Spleen (tissue), 11 donors: Measurements from ENCODE around the gene CXCL14. TPM values are rescaled to one million over a fixed set of nuclear protein-coding genes. Genes with fewer than 3 reads are reported as not detected.

Source experiments
- DNase-seq: peaks from one replicate; pipeline ENCODE4 v3.0.0-alpha.2; 2020
- H3K27ac ChIP-seq, 8 donors: fragments of 200-600 bp; sonication (generic) in 7 of 8; 1 replicate in 4 of 8; 2 replicates in 4 of 8; pipeline versions ENCODE4 v1.5.0 to v1.8.0; 2016 to 2021; ENCODE audit warnings: inconsistent platforms in 4 of 8, mild to moderate bottlenecking in 4 of 8, moderate library complexity in 1 of 8
- H3K27me3 ChIP-seq, 7 donors: fragments of 200-600 bp; sonication (generic) in 6 of 7; replicated peaks in 1 of 7; 1 replicate in 4 of 7; 2 replicates in 3 of 7; pipeline versions ENCODE4 v1.5.0 to v1.8.0; 2016 to 2021; ENCODE audit warnings: inconsistent platforms in 3 of 7, mild to moderate bottlenecking in 1 of 7
- H3K36me3 ChIP-seq, 6 donors: fragments of 200-600 bp; sonication (generic) in 5 of 6; 1 replicate in 4 of 6; 2 replicates in 2 of 6; pipeline versions ENCODE4 v1.5.0 to v1.8.0; 2016 to 2021; ENCODE audit warnings: inconsistent platforms in 2 of 6
- H3K4me1 ChIP-seq, 6 donors: fragments of 200-600 bp; sonication (generic) in 5 of 6; 1 replicate in 3 of 6; 2 replicates in 3 of 6; pipeline versions ENCODE4 v1.5.0 to v1.8.0; 2016 to 2021; ENCODE audit warnings: inconsistent platforms in 3 of 6
- H3K4me3 ChIP-seq, 8 donors: fragments of 200-600 bp; sonication (generic) in 7 of 8; 1 replicate in 4 of 8; 2 replicates in 4 of 8; pipeline versions ENCODE4 v1.5.0 to v1.8.0; 2016 to 2021; ENCODE audit warnings: inconsistent platforms in 4 of 8, mild to moderate bottlenecking in 4 of 8, moderate library complexity in 2 of 8
- H3K9me3 ChIP-seq, 8 donors: fragments of 200-600 bp; sonication (generic) in 7 of 8; 1 replicate in 4 of 8; 2 replicates in 4 of 8; pipeline versions ENCODE4 v1.5.0 to v1.8.0; 2016 to 2021; ENCODE audit warnings: inconsistent platforms in 4 of 8
- CTCF ChIP-seq, 11 experiments: fragments of 200-600 bp in 7 of 11; fragments of 450-650 bp in 4 of 11; sonication (generic) in 4 of 11; IDR thresholded peaks in 8 of 11; conservative IDR thresholded peaks in 3 of 11; 1 replicate in 7 of 11; 2 replicates in 4 of 11; pipeline versions ENCODE4 v1.4.0 to v1.8.0; 2016 to 2021; ENCODE audit warnings: antibody characterized with exemption in 11 of 11, inconsistent platforms in 4 of 11, mild to moderate bottlenecking in 1 of 11
- POLR2A ChIP-seq, 3 donors: fragments of 450-650 bp; IDR thresholded peaks; one replicate each; pipeline ENCODE4 v1.5.1; 2017; ENCODE audit warnings: antibody characterized with exemption in 3 of 3, mild to moderate bottlenecking in 1 of 3
- POLR2AphosphoS5 ChIP-seq, 3 donors: sonication (generic); formaldehyde crosslinking; IDR thresholded peaks; one replicate each; pipeline ENCODE4 v1.5.1; 2017; ENCODE audit warnings: antibody characterized with exemption in 3 of 3
- WGBS, 5 donors: extraction: QIAGEN DNeasy Blood & Tissue Kit in 3 of 5; methylation state at CpG; one replicate each; pipeline versions ENCODE4 v1.1.5 to v1.1.7; 2013 to 2018; 5-methylcytosine and 5-hydroxymethylcytosine counted together
- intact Hi-C: fragments of 100-400 bp; cut with DNase I; formaldehyde crosslinking; loops from one replicate; pipeline ENCODE4 v1.15.0; 2023; ENCODE audit warnings: low total_unique reads
- polyA plus RNA-seq, 3 donors: library from polyadenylated mRNA; stranded (reverse); fragments of 200-250 nt; gene quantifications; one replicate each; pipeline ENCODE4 v1.2.1, GENCODE V29; 2013
- total RNA-seq, 7 donors: library from RNA; depleted of rRNA in 3 of 7; stranded (reverse); fragments of >200 nt in 3 of 7; fragmentation: NEBNext Ultra II Directional in 4 of 7; extraction: Animal tissue kit (Norgen Biotek cat#: 25700) in 4 of 7; gene quantifications; one replicate each; pipeline versions ENCODE4 v1.1.0 to v1.2.1, GENCODE V29; 2016 to 2021
- donor health status: healthy with polysubstance abuse.
- donor health status: DM: no; HTN: no; CAD: no; lungs with moderate emphysema.
- donor health status: DM: no; HTN: no; CAD: no.
- donor health status: Bipolar disorder and iron deficiency.
- donor health status: healthy.
- donor health status: DM: no; HTN: no; CAD: no.
- donor health status: DM: yes; HTN: yes; CAD: no.

CXCL14 gene
- total and polyA plus RNA-seq, 10 donors = 10.3 to 67.1 (median 43.5) TPM

GRCh38 chr5:135593141-135593540, 14.3 kb upstream of the CXCL14 start:
- TF ChIP-seq POLR2A (IDR thresholded peaks at IDR 0.05) (no peak), POLR2AphosphoS5 (IDR thresholded peaks at IDR 0.05) (no peak), CTCF (IDR thresholded peaks at IDR 0.05 in 8 of 11, conservative IDR thresholded peaks at IDR 0.05 in 3 of 11) (no peak)
- Histone ChIP-seq H3K4me1 (no peaks in the 10 kb centered on the region), H3K36me3 (no peaks in the 10 kb centered on the region), H3K4me3 (no peak overlapping the region), H3K27ac (no peak overlapping the region), H3K27me3 (peaks cover 0 to 31% (median 0%) of the 10 kb centered on the region in 7 donors), H3K9me3 (no peaks in the 10 kb centered on the region)
- WGBS, 5 donors = 61 to 90% (median 83%) methylated on average over 3 of the region's 3 CpGs
- no peak for DNase-seq
- intact Hi-C loops = no loop called here

GRCh38 chr5:135592312-135593045, 13.7 kb upstream of the CXCL14 start:
- H3K4me1 ChIP-seq = no peaks in the 10 kb centered on the region
- H3K36me3 ChIP-seq = no peaks in the 10 kb centered on the region
- no peak overlapping the region for H3K4me3 ChIP-seq
- intact Hi-C loops = no loop called here
- no peak overlapping the region for H3K27ac ChIP-seq
- 74 to 84% (median 79%) methylated on average over 6 of the region's 6 CpGs for WGBS, 5 donors
- DNase-seq = no peak
- TF ChIP-seq POLR2A (IDR thresholded peaks at IDR 0.05) = no peak
- no peaks in the 10 kb centered on the region for H3K9me3 ChIP-seq
- peaks cover 0 to 29% (median 0%) of the 10 kb centered on the region in 7 donors for H3K27me3 ChIP-seq

GRCh38 chr5:135591277-135591676, 12.5 kb upstream of the CXCL14 start:
- H3K27ac ChIP-seq = no peak overlapping the region
- peaks cover 0 to 26% (median 0%) of the 10 kb centered on the region in 7 donors for H3K27me3 ChIP-seq
- H3K9me3 ChIP-seq = no peaks in the 10 kb centered on the region
- WGBS, 5 donors = 88 to 93% (median 90%) methylated on average over 5 of the region's 5 CpGs
- H3K36me3 ChIP-seq = no peaks in the 10 kb centered on the region
- DNase-seq = no peak
- H3K4me3 ChIP-seq = no peak overlapping the region
- intact Hi-C loops = no loop called here
- no peak for TF ChIP-seq POLR2A (IDR thresholded peaks at IDR 0.05)
- TF ChIP-seq CTCF (IDR thresholded peaks at IDR 0.05 in 8 of 11, conservative IDR thresholded peaks at IDR 0.05 in 3 of 11) = no peak
- H3K4me1 ChIP-seq = no peaks in the 10 kb centered on the region

GRCh38 chr5:135589152-135589551, 10.4 kb upstream of the CXCL14 start:
- intact Hi-C loops = no loop called here
- H3K36me3 ChIP-seq = no peaks in the 10 kb centered on the region
- no peak overlapping the region for H3K27ac ChIP-seq
- no peak overlapping the region for H3K4me3 ChIP-seq
- 54 to 70% (median 56%) methylated on average over 3 of the region's 3 CpGs for WGBS, 5 donors
- TF ChIP-seq CTCF (IDR thresholded peaks at IDR 0.05 in 8 of 11, conservative IDR thresholded peaks at IDR 0.05 in 3 of 11) (no peak), POLR2AphosphoS5 (IDR thresholded peaks at IDR 0.05) (no peak), POLR2A (IDR thresholded peaks at IDR 0.05) (no peak)
- no peaks in the 10 kb centered on the region for H3K4me1 ChIP-seq
- DNase-seq = no peak
- peaks cover 0 to 32% (median 0%) of the 10 kb centered on the region in 7 donors for H3K27me3 ChIP-seq
- H3K9me3 ChIP-seq = no peaks in the 10 kb centered on the region
